HL-60 (cell line): Measurements from ENCODE around the gene RPL32.

Experiments used
- DNase-seq, 2 experiments: peaks; one replicate each; pipeline ENCODE4 v3.0.0-alpha.2; 2010 to 2020; ENCODE audit warnings: low read depth in 1 of 2, low spot score in 1 of 2
- H3K27ac ChIP-seq: fragments of 250-450 bp; sonication (Bioruptor Pico); replicated peaks from 2 replicates; pipeline ENCODE4 v1.5.1; 2020; ENCODE audit warnings: mild to moderate bottlenecking, moderate library complexity
- H3K27me3 ChIP-seq: fragments of 250-450 bp; sonication (Bioruptor Pico); 2 replicates; pipeline ENCODE4 v1.5.1; 2021; ENCODE audit warnings: mild to moderate bottlenecking, moderate library complexity; ENCODE audit not compliant: insufficient read depth, poor library complexity, severe bottlenecking
- H3K4me3 ChIP-seq: replicated peaks from 2 replicates; pipeline ENCODE4 v1.5.1; 2011; ENCODE audit warnings: mild to moderate bottlenecking, control low read depth, low read length; ENCODE audit not compliant: insufficient read depth
- GABPA ChIP-seq: IDR thresholded peaks from 2 replicates; pipeline ENCODE4 v1.6.1; 2012; ENCODE audit warnings: low read depth
- POLR2AphosphoS5 ChIP-seq: IDR thresholded peaks from 2 replicates; pipeline ENCODE4 v1.6.1; 2012; ENCODE audit warnings: low read depth
- REST ChIP-seq: IDR thresholded peaks from 2 replicates; pipeline ENCODE4 v1.6.1; 2012; ENCODE audit warnings: low read depth; ENCODE audit not compliant: insufficient replicate concordance
- SPI1 ChIP-seq: IDR thresholded peaks from 2 replicates; pipeline ENCODE4 v1.6.1; 2012; ENCODE audit warnings: low read depth, mild to moderate bottlenecking, borderline replicate concordance
- TF ChIP-seq, protein P1 (sequence below): IDR thresholded peaks from one replicate; pipeline ENCODE4 v1.5.1; 2011; ENCODE audit warnings: low read length, control low read depth, inconsistent platforms; ENCODE audit not compliant: insufficient read depth

Gene RPL32

DNA sequence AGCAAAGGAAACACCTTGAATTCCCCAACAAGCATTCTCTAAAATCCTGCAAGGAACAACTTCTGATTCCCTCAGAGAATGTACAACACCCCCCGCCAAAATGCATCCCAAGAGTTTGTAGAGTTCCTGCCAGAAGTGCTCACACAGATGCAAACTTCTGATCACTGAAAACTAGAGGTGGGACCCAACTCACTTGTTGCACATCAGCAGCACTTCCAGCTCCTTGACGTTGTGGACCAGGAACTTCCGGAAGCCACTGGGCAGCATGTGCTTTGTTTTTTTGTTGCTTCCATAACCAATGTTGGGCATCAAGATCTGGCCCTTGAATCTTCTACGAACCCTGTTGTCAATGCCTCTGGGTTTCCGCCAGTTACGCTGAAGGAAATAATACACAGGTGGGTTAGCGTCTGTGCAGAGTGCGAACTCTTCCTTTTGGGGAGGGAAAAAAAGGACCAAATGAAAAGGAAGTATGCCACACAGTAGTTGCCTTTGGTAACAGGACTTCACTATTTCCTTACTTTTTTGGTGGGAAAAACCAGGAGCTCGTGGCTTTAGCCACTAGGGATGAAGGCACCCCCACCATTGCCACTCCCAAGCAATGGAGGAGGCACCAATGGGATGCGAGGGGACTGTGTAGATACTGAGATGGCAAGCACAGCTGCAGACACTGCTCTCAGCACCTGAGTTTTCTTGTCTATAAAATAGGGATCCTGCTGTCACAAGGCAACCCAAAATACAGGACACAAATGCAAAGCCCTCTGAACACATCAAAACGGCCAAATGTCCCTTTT is 2.0 kb downstream of the RPL32 start:
- 0 out of 2 replicates have a peak, but pooled peaks have one; percentile 11 for TF ChIP-seq POLR2AphosphoS5
- no peak for TF ChIP-seq SPI1
- DNase-seq = no peak
- H3K27me3 ChIP-seq = no peaks in the 10 kb centered on the region
- H3K27ac ChIP-seq = peak overlapping the region; percentile 99; the same call in 1 of the 2 replicates
- peak overlapping the region; percentile 76 for H3K4me3 ChIP-seq

DNA sequence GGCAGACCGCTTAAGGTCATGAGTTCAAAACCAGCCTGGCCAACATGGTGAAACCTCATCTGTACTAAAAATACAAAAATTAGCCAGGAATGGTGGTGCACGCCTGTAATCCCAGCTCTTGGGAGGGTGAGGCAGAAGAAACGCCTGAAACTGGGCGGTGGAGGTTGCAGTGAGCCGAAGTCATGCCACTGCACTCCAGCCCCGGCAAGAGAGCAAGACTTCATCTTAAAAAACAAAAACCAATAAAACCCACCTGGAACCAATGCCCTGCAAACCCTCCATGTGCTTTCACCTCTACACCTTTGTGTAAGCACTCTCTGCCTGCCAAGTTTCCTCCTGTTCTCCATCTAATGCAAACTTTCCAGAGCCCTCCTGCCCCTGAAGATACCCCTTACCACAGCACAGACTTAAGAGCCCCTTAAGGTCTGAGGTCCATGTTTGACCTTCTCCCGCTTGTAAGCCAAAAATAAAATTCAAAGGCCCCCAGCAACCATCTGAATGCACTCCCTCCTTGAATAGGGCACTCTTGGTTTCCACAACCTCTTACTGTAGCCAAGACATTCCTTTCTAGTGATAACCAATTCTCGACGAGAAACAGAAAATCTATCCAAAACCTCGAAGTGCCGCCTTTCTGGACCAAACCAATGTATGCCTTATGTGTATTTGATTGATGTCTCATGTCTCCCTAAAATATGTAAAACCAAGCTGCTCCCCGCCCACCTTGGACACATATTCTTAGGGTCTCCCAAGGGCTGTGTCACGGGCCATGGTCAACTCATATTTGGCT is 3.0 kb downstream of the RPL32 start:
- TF ChIP-seq REST (no peak), SPI1 (no peak), GABPA (no peak), POLR2AphosphoS5 (peak; percentile 34; the same call in 1 of the 2 replicates)
- TF ChIP-seq, protein P1, sequence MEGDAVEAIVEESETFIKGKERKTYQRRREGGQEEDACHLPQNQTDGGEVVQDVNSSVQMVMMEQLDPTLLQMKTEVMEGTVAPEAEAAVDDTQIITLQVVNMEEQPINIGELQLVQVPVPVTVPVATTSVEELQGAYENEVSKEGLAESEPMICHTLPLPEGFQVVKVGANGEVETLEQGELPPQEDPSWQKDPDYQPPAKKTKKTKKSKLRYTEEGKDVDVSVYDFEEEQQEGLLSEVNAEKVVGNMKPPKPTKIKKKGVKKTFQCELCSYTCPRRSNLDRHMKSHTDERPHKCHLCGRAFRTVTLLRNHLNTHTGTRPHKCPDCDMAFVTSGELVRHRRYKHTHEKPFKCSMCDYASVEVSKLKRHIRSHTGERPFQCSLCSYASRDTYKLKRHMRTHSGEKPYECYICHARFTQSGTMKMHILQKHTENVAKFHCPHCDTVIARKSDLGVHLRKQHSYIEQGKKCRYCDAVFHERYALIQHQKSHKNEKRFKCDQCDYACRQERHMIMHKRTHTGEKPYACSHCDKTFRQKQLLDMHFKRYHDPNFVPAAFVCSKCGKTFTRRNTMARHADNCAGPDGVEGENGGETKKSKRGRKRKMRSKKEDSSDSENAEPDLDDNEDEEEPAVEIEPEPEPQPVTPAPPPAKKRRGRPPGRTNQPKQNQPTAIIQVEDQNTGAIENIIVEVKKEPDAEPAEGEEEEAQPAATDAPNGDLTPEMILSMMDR = no peak
- Histone ChIP-seq H3K27ac (no peak overlapping the region; the same call in 1 of the 2 replicates), H3K4me3 (peak overlapping the region; percentile 76), H3K27me3 (no peaks in the 10 kb centered on the region)
- DNase-seq = no peak

- Histone ChIP-seq H3K27ac (no peak overlapping the region), H3K4me3 (peak overlapping the region; percentile 76; the same call in 1 of the 2 replicates), H3K27me3 (no peaks in the 10 kb centered on the region)
- no peak for DNase-seq
- TF ChIP-seq SPI1 (no peak), GABPA (no peak), REST (no peak)
- TF ChIP-seq, protein P1 = no peak
These were observed 3.9 kb downstream of the RPL32 start for GRCh38 chr3:12837295-12837986.
